Liver (tissue), 3 donors: ENCODE results near the gene PCNT.

ENCODE experiments used
- CTCF ChIP-seq: fragments of 150-350 bp; IDR thresholded peaks from 2 replicates; pipeline ENCODE4 v1.5.1; 2017; ENCODE audit warnings: improper control_type of control experiment, low read depth, low read length; ENCODE audit not compliant: missing input control
- EGR1 ChIP-seq, 2 donors: IDR thresholded peaks; 2 replicates each; pipeline ENCODE4 v1.6.1; 2016 to 2018; ENCODE audit warnings: antibody characterized with exemption in 2 of 2, low read depth in 2 of 2
- FOXA1 ChIP-seq: IDR thresholded peaks from 2 replicates; pipeline ENCODE4 v1.6.1; 2016; ENCODE audit warnings: antibody characterized with exemption
- GABPA ChIP-seq, 2 donors: IDR thresholded peaks in 1 of 2; conservative IDR thresholded peaks in 1 of 2; 2 replicates each; pipeline ENCODE4 v1.6.1; 2016; ENCODE audit warnings: antibody characterized with exemption in 2 of 2, mild to moderate bottlenecking in 1 of 2, moderate library complexity in 1 of 2
- HNF4G ChIP-seq: IDR thresholded peaks from 2 replicates; pipeline ENCODE4 v1.6.1; 2016; ENCODE audit warnings: antibody characterized with exemption
- JUND ChIP-seq, 2 donors: IDR thresholded peaks; 2 replicates each; pipeline ENCODE4 v1.6.1; 2016; ENCODE audit warnings: antibody characterized with exemption in 2 of 2
- RAD21 ChIP-seq, 2 donors: IDR thresholded peaks; 2 replicates each; pipeline ENCODE4 v1.6.1; 2016; ENCODE audit warnings: antibody characterized with exemption in 2 of 2, mild to moderate bottlenecking in 2 of 2
- REST ChIP-seq: IDR thresholded peaks from 2 replicates; pipeline ENCODE4 v1.6.1; 2016; ENCODE audit warnings: antibody characterized with exemption, mild to moderate bottlenecking
- SP1 ChIP-seq: IDR thresholded peaks from 2 replicates; pipeline ENCODE4 v1.6.1; 2018; ENCODE audit warnings: antibody characterized with exemption, mild to moderate bottlenecking
- TAF1 ChIP-seq: conservative IDR thresholded peaks from 2 replicates; pipeline ENCODE4 v1.6.1; 2016; ENCODE audit warnings: antibody characterized with exemption, mild to moderate bottlenecking
- YY1 ChIP-seq: IDR thresholded peaks from 2 replicates; pipeline ENCODE4 v1.6.1; 2016; ENCODE audit warnings: antibody characterized with exemption, mild to moderate bottlenecking
- ZBTB33 ChIP-seq: IDR thresholded peaks from 2 replicates; pipeline ENCODE4 v1.6.1; 2016; ENCODE audit warnings: antibody characterized with exemption
- TF ChIP-seq, protein P1 (sequence below): IDR thresholded peaks from 2 replicates; pipeline ENCODE4 v1.6.1; 2016; ENCODE audit warnings: antibody characterized with exemption
- TF ChIP-seq, protein P2 (sequence below): IDR thresholded peaks from 2 replicates; pipeline ENCODE4 v1.6.1; 2016; ENCODE audit warnings: antibody characterized with exemption
- donor health status: healthy.
- donor health status: healthy.

DNA sequence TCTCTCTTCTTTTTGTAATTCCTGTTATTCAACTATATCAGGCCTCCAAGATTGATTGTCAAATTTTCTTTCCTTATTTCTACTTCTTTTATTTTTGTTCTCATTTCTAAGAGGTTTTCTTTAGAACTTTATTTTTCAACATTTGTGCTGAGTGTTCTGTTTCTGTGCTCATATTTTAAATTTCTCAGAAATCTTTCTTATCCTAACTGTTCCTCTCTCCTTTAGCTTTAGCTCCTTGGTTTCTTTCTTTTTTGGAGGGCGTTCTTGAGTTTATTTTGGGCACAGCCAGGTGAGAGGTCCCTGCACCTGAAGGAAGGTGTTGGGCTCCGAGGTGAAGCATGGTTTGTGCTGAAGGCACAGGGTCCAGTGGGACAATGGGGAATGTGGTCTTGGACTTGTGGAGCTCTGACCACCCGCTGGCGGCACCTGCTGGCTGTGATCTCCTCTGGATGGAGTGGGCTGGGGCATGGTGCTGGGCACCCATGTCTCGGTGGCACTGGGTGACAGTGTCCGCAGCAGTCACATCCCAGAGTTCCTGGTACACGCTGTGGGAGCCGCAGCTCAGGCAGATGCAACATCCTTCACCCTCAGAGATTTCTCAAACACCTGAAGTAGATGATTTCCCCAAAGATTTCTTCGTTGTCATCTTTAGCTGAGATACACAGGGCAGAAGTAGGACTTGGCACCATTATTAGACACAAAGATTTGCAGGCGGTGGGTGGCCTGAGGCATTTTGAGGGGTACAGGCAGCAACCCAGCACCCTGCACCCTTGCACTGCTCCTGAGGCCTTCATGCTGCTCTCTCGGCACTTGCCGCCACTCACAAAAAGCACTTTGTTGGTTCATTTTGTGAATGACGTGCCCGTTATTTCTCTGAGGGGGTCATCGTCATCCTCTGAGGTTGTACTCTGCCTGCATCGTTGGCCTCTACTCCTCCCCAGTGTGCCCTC lies 96.6 kb downstream of the PCNT start:
- no peak for TF ChIP-seq CTCF
- TF ChIP-seq JUND (IDR thresholded peaks at IDR 0.05) = no peak
- TF ChIP-seq, protein P1, sequence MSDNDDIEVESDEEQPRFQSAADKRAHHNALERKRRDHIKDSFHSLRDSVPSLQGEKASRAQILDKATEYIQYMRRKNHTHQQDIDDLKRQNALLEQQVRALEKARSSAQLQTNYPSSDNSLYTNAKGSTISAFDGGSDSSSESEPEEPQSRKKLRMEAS = no peak
- TF ChIP-seq ZBTB33 = no peak
- TF ChIP-seq FOXA1 = no peak
- no peak for TF ChIP-seq RAD21 (IDR thresholded peaks at IDR 0.05)
- no peak for TF ChIP-seq REST
- TF ChIP-seq TAF1 = no peak
- TF ChIP-seq, protein P2, sequence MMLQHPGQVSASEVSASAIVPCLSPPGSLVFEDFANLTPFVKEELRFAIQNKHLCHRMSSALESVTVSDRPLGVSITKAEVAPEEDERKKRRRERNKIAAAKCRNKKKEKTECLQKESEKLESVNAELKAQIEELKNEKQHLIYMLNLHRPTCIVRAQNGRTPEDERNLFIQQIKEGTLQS = no peak
- TF ChIP-seq YY1 = no peak
- TF ChIP-seq GABPA (IDR thresholded peaks at IDR 0.05 in 1 of 2, conservative IDR thresholded peaks at IDR 0.05 in 1 of 2) = no peak
- TF ChIP-seq SP1 = no peak
- TF ChIP-seq HNF4G = no peak
- TF ChIP-seq EGR1 (IDR thresholded peaks at IDR 0.05; ENCODE audit: low read depth in 2 of 2) = no peak
